ENCODE results near the gene FTCD.
"Not testable (repeated sequence)": the region's sequence is repeated elsewhere in the genome, so short reads cannot be mapped to it uniquely, and the experiment has no call there.

Gene FTCD

GRCh38 chr21:46151989-46152926, 3.1 kb downstream of the FTCD start:
- no peak for FAIRE-seq

- FAIRE-seq: no peak
These were observed 4.0 kb downstream of the FTCD start for GRCh38 chr21:46151261-46151988.

- FAIRE-seq: no peak
These were observed 4.8 kb downstream of the FTCD start for GRCh38 chr21:46150491-46151121.

GRCh38 chr21:46150073-46150472, 5.3 kb downstream of the FTCD start:
- FAIRE-seq: no peak

- no peak for FAIRE-seq
These were observed 6.0 kb downstream of the FTCD start for GRCh38 chr21:46149205-46149901.

GRCh38 chr21:46148106-46148505, 7.3 kb downstream of the FTCD start:
- no peak for FAIRE-seq

- FAIRE-seq: not testable (repeated sequence)
These were observed 8.0 kb downstream of the FTCD start for GRCh38 chr21:46147429-46147828.

GRCh38 chr21:46146856-46147255, 8.5 kb downstream of the FTCD start:
- no peak for FAIRE-seq

- FAIRE-seq: no peak
These were observed 9.3 kb downstream of the FTCD start for GRCh38 chr21:46145840-46146691.

- FAIRE-seq: no peak
These were observed 10.1 kb downstream of the FTCD start for GRCh38 chr21:46145159-46145839.

- no peak for FAIRE-seq
These were observed 10.8 kb downstream of the FTCD start for GRCh38 chr21:46144464-46145070.

- no peak for FAIRE-seq
These were observed 12.6 kb downstream of the FTCD start for GRCh38 chr21:46142582-46143473.

GRCh38 chr21:46141767-46142581, 13.4 kb downstream of the FTCD start:
- no peak for FAIRE-seq

- FAIRE-seq: not testable (repeated sequence)
These were observed 14.9 kb downstream of the FTCD start for GRCh38 chr21:46140352-46141003.

GRCh38 chr21:46139686-46140085, 15.7 kb downstream of the FTCD start:
- no peak for FAIRE-seq

GRCh38 chr21:46138383-46138970, 16.9 kb downstream of the FTCD start:
- no peak for FAIRE-seq

- FAIRE-seq: no peak
These were observed 17.5 kb downstream of the FTCD start for GRCh38 chr21:46137908-46138307.

All from colon (tissue), 2 donors.